SK-N-SH treated with all-trans-retinoic acid at 6 μM for 48 hours (cell line): ENCODE data around the gene DAD1.

Experiments used
- ZNF565 ChIP-seq: fragments of 450-650 bp; formaldehyde crosslinking; conservative IDR thresholded peaks from 2 replicates; pipeline ENCODE4 v1.5.0; 2020; ENCODE audit warnings: low read depth, mild to moderate bottlenecking, moderate library complexity
- TF ChIP-seq, protein P1 (sequence below): fragments of 250-450 bp; sonication (Bioruptor Pico); IDR thresholded peaks from 2 replicates; pipeline ENCODE4 v1.5.0; 2020; ENCODE audit warnings: mild to moderate bottlenecking, moderate library complexity
- TF ChIP-seq, protein P2 (sequence below): fragments of 250-450 bp; sonication (Bioruptor Pico); IDR thresholded peaks from 2 replicates; pipeline ENCODE4 v1.5.1; 2020; ENCODE audit warnings: low read depth, mild to moderate bottlenecking, moderate library complexity

DNA sequence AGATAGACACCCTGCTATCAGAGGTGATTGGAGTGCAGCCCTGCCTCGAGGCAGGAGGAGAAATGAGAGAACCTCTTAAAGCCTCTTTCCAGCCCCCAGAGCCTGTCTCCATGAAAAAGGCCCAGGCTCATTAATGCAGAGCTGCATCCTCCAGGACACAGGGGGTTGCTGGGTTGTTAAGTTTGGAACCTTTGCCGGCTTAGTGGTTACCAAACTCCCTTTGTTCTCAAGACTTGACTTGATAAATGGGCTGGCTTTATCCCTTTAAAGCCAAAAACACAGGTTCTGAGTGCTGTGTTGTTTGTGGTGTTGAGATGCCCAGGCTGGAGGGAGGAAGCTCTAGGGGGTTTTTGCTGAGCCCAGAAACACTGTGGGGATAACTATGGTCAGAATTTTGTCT, 71.0 kb downstream of the DAD1 start:
- TF ChIP-seq, protein P1, sequence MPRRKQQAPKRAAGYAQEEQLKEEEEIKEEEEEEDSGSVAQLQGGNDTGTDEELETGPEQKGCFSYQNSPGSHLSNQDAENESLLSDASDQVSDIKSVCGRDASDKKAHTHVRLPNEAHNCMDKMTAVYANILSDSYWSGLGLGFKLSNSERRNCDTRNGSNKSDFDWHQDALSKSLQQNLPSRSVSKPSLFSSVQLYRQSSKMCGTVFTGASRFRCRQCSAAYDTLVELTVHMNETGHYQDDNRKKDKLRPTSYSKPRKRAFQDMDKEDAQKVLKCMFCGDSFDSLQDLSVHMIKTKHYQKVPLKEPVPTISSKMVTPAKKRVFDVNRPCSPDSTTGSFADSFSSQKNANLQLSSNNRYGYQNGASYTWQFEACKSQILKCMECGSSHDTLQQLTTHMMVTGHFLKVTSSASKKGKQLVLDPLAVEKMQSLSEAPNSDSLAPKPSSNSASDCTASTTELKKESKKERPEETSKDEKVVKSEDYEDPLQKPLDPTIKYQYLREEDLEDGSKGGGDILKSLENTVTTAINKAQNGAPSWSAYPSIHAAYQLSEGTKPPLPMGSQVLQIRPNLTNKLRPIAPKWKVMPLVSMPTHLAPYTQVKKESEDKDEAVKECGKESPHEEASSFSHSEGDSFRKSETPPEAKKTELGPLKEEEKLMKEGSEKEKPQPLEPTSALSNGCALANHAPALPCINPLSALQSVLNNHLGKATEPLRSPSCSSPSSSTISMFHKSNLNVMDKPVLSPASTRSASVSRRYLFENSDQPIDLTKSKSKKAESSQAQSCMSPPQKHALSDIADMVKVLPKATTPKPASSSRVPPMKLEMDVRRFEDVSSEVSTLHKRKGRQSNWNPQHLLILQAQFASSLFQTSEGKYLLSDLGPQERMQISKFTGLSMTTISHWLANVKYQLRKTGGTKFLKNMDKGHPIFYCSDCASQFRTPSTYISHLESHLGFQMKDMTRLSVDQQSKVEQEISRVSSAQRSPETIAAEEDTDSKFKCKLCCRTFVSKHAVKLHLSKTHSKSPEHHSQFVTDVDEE = no peak
- TF ChIP-seq, protein P2, sequence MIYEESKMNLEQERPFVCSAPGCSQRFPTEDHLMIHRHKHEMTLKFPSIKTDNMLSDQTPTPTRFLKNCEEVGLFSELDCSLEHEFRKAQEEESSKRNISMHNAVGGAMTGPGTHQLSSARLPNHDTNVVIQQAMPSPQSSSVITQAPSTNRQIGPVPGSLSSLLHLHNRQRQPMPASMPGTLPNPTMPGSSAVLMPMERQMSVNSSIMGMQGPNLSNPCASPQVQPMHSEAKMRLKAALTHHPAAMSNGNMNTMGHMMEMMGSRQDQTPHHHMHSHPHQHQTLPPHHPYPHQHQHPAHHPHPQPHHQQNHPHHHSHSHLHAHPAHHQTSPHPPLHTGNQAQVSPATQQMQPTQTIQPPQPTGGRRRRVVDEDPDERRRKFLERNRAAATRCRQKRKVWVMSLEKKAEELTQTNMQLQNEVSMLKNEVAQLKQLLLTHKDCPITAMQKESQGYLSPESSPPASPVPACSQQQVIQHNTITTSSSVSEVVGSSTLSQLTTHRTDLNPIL = no peak
- no peak for TF ChIP-seq ZNF565
